H1 (cell line): ENCODE results near the gene UBE2D2. TPM values are rescaled to one million over a fixed set of nuclear protein-coding genes. Genes with fewer than 3 reads are reported as not detected.

Experiments used
- CTCF ChIA-PET: fragments of 300-600 bp; sonication (Branson Sonifier 250); formaldehyde crosslinking; loops from one replicate; lab custom pipeline; 2021; ENCODE audit not compliant: partially characterized antibody; lab: Charles Lee
- POLR2A ChIA-PET: fragments of 300-600 bp; sonication (Branson Sonifier 250); formaldehyde crosslinking; loops from one replicate; lab custom pipeline; 2021; ENCODE audit warnings: inconsistent platforms; ENCODE audit not compliant: partially characterized antibody; lab: Charles Lee
- DNase-seq, 2 experiments: peaks; one replicate each; pipeline versions ENCODE4 v3.0.0 to v3.0.0-alpha.2; 2010 to 2022; ENCODE audit warnings: low spot score in 2 of 2, low read depth in 1 of 2, mixed read lengths in 1 of 2
- FAIRE-seq: peaks from 2 replicates; lab custom pipeline; 2011; peaks lifted over from hg19 to GRCh38; lab: Jason Lieb, UNC
- H2AFZ ChIP-seq: 2 replicates; pipeline ENCODE4 v1.8.1; 2012; ENCODE audit warnings: low read length, inconsistent platforms
- H2AK5ac ChIP-seq: 2 replicates; pipeline ENCODE4 v1.6.1; 2013; ENCODE audit warnings: low read depth, low read length
- H2BK120ac ChIP-seq: replicated peaks from 2 replicates; pipeline ENCODE3; 2013; ENCODE audit warnings: low read depth, low read length, inconsistent platforms
- H2BK12ac ChIP-seq: 2 replicates; pipeline ENCODE4 v1.6.1; 2013; ENCODE audit warnings: low read depth, low read length
- H2BK15ac ChIP-seq: 2 replicates; pipeline ENCODE4 v1.6.1; 2013; ENCODE audit warnings: low read length
- H2BK20ac ChIP-seq: 2 replicates; pipeline ENCODE4 v1.6.1; 2013; ENCODE audit warnings: low read length
- H2BK5ac ChIP-seq: 2 replicates; pipeline ENCODE4 v1.6.1; 2013; ENCODE audit warnings: low read depth, low read length
- H3K14ac ChIP-seq: 2 replicates; pipeline ENCODE4 v1.6.1; 2013; ENCODE audit warnings: inconsistent platforms; ENCODE audit not compliant: insufficient read length
- H3K18ac ChIP-seq: 2 replicates; pipeline ENCODE4 v1.6.1; 2013; ENCODE audit warnings: low read length; ENCODE audit errors: extremely low read depth
- H3K23ac ChIP-seq: 2 replicates; pipeline ENCODE4 v1.6.1; 2013; ENCODE audit warnings: inconsistent platforms; ENCODE audit not compliant: insufficient read length
- H3K23me2 ChIP-seq: 2 replicates; pipeline ENCODE4 v1.6.1; 2013; ENCODE audit warnings: low read depth, low read length
- H3K27ac ChIP-seq: 2 replicates; pipeline ENCODE4 v1.6.1; 2011; ENCODE audit warnings: low read depth, low read length, inconsistent platforms
- H3K27me3 ChIP-seq, 4 experiments: replicated peaks in 1 of 4; 1 replicate in 1 of 4; 2 replicates in 3 of 4; pipeline versions ENCODE4 v1.6.1 to v1.8.1; 2011 to 2013; ENCODE audit warnings: low read length in 3 of 4, mild to moderate bottlenecking in 3 of 4, inconsistent platforms in 2 of 4, mixed read lengths in 2 of 4, moderate library complexity in 1 of 4; ENCODE audit not compliant: control insufficient read depth in 3 of 4, insufficient read depth in 3 of 4; ENCODE audit errors: extremely low read depth in 1 of 4
- H3K36me3 ChIP-seq, 4 experiments: 2 replicates each; pipeline versions ENCODE4 v1.6.1 to v1.8.1; 2011 to 2013; ENCODE audit warnings: mild to moderate bottlenecking in 4 of 4, low read length in 3 of 4, moderate library complexity in 2 of 4, control low read depth in 1 of 4, inconsistent platforms in 1 of 4; ENCODE audit not compliant: insufficient read depth in 4 of 4, control insufficient read depth in 2 of 4
- H3K4ac ChIP-seq: replicated peaks from 2 replicates; pipeline ENCODE3; 2013; ENCODE audit warnings: low read length, low read depth, mixed read lengths, inconsistent platforms; ENCODE audit not compliant: insufficient read length
- H3K4me1 ChIP-seq, 4 experiments: replicated peaks in 1 of 4; 1 replicate in 1 of 4; 2 replicates in 3 of 4; pipeline versions ENCODE4 v1.6.1 to v1.8.1; 2011 to 2013; ENCODE audit warnings: low read length in 3 of 4, inconsistent platforms in 2 of 4, mixed read lengths in 1 of 4; ENCODE audit not compliant: insufficient read depth in 4 of 4, control insufficient read depth in 3 of 4
- H3K4me2 ChIP-seq, 2 experiments: 2 replicates each; pipeline versions ENCODE4 v1.6.1 to v1.8.1; 2011 to 2013; ENCODE audit warnings: low read depth in 2 of 2, low read length in 2 of 2, control low read depth in 1 of 2, inconsistent platforms in 1 of 2, mild to moderate bottlenecking in 1 of 2; ENCODE audit not compliant: insufficient read depth in 1 of 2
- H3K4me3 ChIP-seq, 4 experiments: fragments of 200-600, 300-600 bp in 1 of 4; sonication (generic), shearing (Covaris generic), sonication (Bioruptor Twin) in 1 of 4; 2 replicates each; pipeline versions ENCODE4 v1.5.1 to v1.8.1; 2011 to 2016; ENCODE audit warnings: low read length in 4 of 4, low read depth in 3 of 4, control low read depth in 2 of 4, inconsistent platforms in 2 of 4, mild to moderate bottlenecking in 2 of 4, mixed read lengths in 1 of 4, moderate library complexity in 1 of 4; ENCODE audit not compliant: insufficient read depth in 2 of 4; ENCODE audit errors: extremely low read depth in 1 of 4
- H3K56ac ChIP-seq: replicated peaks from 2 replicates; pipeline ENCODE3; 2013; ENCODE audit warnings: low read depth, mild to moderate bottlenecking, mixed read lengths, low read length, inconsistent platforms; ENCODE audit not compliant: insufficient read length
- H3K79me1 ChIP-seq: 2 replicates; pipeline ENCODE4 v1.6.1; 2013; ENCODE audit warnings: low read depth, low read length, control low read depth
- H3K79me2 ChIP-seq, 2 experiments: 2 replicates each; pipeline versions ENCODE4 v1.6.1 to v1.8.1; 2012 to 2013; ENCODE audit warnings: low read length in 2 of 2, mild to moderate bottlenecking in 2 of 2, inconsistent platforms in 1 of 2; ENCODE audit not compliant: insufficient read depth in 2 of 2, control insufficient read depth in 1 of 2
- H3K9ac ChIP-seq, 4 experiments: replicated peaks in 1 of 4; 1 replicate in 1 of 4; 2 replicates in 3 of 4; pipeline versions ENCODE4 v1.6.1 to v1.8.1; 2011 to 2013; ENCODE audit warnings: low read depth in 3 of 4, low read length in 3 of 4, control low read depth in 2 of 4, mild to moderate bottlenecking in 2 of 4, moderate library complexity in 2 of 4, inconsistent platforms in 1 of 4; ENCODE audit errors: extremely low read depth in 1 of 4
- H3K9me3 ChIP-seq, 2 experiments: 2 replicates each; pipeline versions ENCODE4 v1.6.1 to v1.8.1; 2012 to 2013; ENCODE audit warnings: mild to moderate bottlenecking in 2 of 2, moderate library complexity in 2 of 2, control low read depth in 1 of 2, inconsistent platforms in 1 of 2, low read depth in 1 of 2, low read length in 1 of 2, mixed read lengths in 1 of 2; ENCODE audit not compliant: insufficient read depth in 2 of 2
- H4K20me1 ChIP-seq, 2 experiments: replicated peaks in 1 of 2; 2 replicates each; pipeline versions ENCODE3 to v1.8.1; 2011 to 2013; ENCODE audit warnings: inconsistent platforms in 2 of 2, low read length in 2 of 2, mild to moderate bottlenecking in 1 of 2; ENCODE audit not compliant: insufficient read depth in 2 of 2, control insufficient read depth in 1 of 2
- H4K5ac ChIP-seq: 2 replicates; pipeline ENCODE4 v1.6.1; 2013; ENCODE audit warnings: low read length, low read depth, mixed read lengths, inconsistent platforms; ENCODE audit not compliant: insufficient read length
- H4K8ac ChIP-seq: 2 replicates; pipeline ENCODE4 v1.8.0; 2013; ENCODE audit warnings: mild to moderate bottlenecking, moderate library complexity, low read length, inconsistent platforms; ENCODE audit not compliant: insufficient read depth; ENCODE audit errors: extremely low read depth
- H4K91ac ChIP-seq: replicated peaks from 2 replicates; pipeline ENCODE3; 2013; ENCODE audit warnings: low read length, mixed read lengths, inconsistent platforms; ENCODE audit not compliant: insufficient read length
- CBX8 ChIP-seq: fragments of 300-800, 300-1000 bp; sonication (generic); IDR thresholded peaks from 2 replicates; pipeline ENCODE4 v1.7.1; 2016; ENCODE audit warnings: low read depth, low read length, borderline replicate concordance
- CHD1 ChIP-seq: IDR thresholded peaks from 2 replicates; pipeline ENCODE4 v1.6.1; 2012; ENCODE audit warnings: low read depth, low read length, improper control_type of control experiment
- CREB1 ChIP-seq: IDR thresholded peaks from 2 replicates; pipeline ENCODE4 v1.6.1; 2012; ENCODE audit warnings: inconsistent platforms
- EP300 ChIP-seq, 2 experiments: IDR thresholded peaks; 1 replicate in 1 of 2; 2 replicates in 1 of 2; pipeline ENCODE4 v1.6.1; 2011 to 2012; ENCODE audit warnings: low read depth in 2 of 2, low read length in 2 of 2, mild to moderate bottlenecking in 2 of 2, borderline replicate concordance in 1 of 2, inconsistent platforms in 1 of 2, moderate library complexity in 1 of 2
- HDAC2 ChIP-seq, 2 experiments: fragments of 300-600 bp in 1 of 2; sonication (generic) in 1 of 2; IDR thresholded peaks; 2 replicates each; pipeline ENCODE4 v1.6.1; 2011 to 2012; ENCODE audit warnings: low read depth in 2 of 2, low read length in 2 of 2, mild to moderate bottlenecking in 2 of 2, moderate library complexity in 2 of 2, borderline replicate concordance in 1 of 2, inconsistent platforms in 1 of 2
- NRF1 ChIP-seq: IDR thresholded peaks from 2 replicates; pipeline ENCODE4 v1.6.1; 2011; ENCODE audit warnings: mild to moderate bottlenecking, low read depth, low read length, improper control_type of control experiment
- RBBP5 ChIP-seq: IDR thresholded peaks from 2 replicates; pipeline ENCODE4 v1.7.1; 2012; ENCODE audit warnings: low read depth, mild to moderate bottlenecking, inconsistent platforms, low read length, moderate library complexity, borderline replicate concordance
- SIRT6 ChIP-seq: IDR thresholded peaks from one replicate; pipeline ENCODE4 v1.7.1; 2012; ENCODE audit warnings: low read length, inconsistent platforms
- SP1 ChIP-seq: IDR thresholded peaks from 2 replicates; pipeline ENCODE4 v1.6.1; 2011; ENCODE audit warnings: low read depth, low read length
- SP2 ChIP-seq: IDR thresholded peaks from 2 replicates; pipeline ENCODE4 v1.6.1; 2012; ENCODE audit warnings: mild to moderate bottlenecking, low read length, inconsistent platforms
- SP4 ChIP-seq: IDR thresholded peaks from 2 replicates; pipeline ENCODE4 v1.6.1; 2012; ENCODE audit warnings: low read length, inconsistent platforms
- SUZ12 ChIP-seq: fragments of 200-600 bp; sonication (generic); IDR thresholded peaks from 2 replicates; pipeline ENCODE4 v1.6.1; 2012; ENCODE audit warnings: mild to moderate bottlenecking, inconsistent platforms, low read length, moderate library complexity, mixed read lengths
- TAF1 ChIP-seq: IDR thresholded peaks from 2 replicates; pipeline ENCODE4 v1.6.1; 2011; ENCODE audit warnings: mild to moderate bottlenecking, low read depth, low read length
- TCF12 ChIP-seq: IDR thresholded peaks from 2 replicates; pipeline ENCODE4 v1.6.1; 2011; ENCODE audit warnings: low read depth, mild to moderate bottlenecking, low read length
- WGBS, 2 experiments: shearing (Covaris generic) in 1 of 2; methylation state at CpG; one replicate each; pipeline versions ENCODE4 v1.1.6 to v1.1.7; 2013 to 2015; ENCODE audit warnings: low lambda C conversion rate in 2 of 2, mixed read lengths in 2 of 2, inconsistent platforms in 1 of 2, low coverage in 1 of 2, missing lambda C conversion rate in 1 of 2; ENCODE audit not compliant: insufficient replicate concordance in 2 of 2, insufficient coverage in 1 of 2, insufficient read length in 1 of 2; ENCODE audit errors: extremely low coverage in 1 of 2, missing lambda C conversion rate in 1 of 2; 5-methylcytosine and 5-hydroxymethylcytosine counted together
- polyA plus RNA-seq, 7 experiments: library from polyadenylated mRNA; depleted of rRNA in 3 of 7; stranded (reverse) in 5 of 7; unstranded in 2 of 7; fragments of >200 nt in 5 of 7; fragments of 200-250 nt in 2 of 7; gene quantifications; 1 replicate in 5 of 7; 2 replicates in 1 of 7; 4 replicates in 1 of 7; pipeline versions ENCODE4 v1.2.1 to v1.2.3, GENCODE V29; 2011 to 2013; ENCODE audit warnings: missing spikeins in 2 of 7, mixed read lengths in 2 of 7
- total RNA-seq: library from RNA; stranded (reverse); fragmentation: NEBNext Ultra II Directional; extraction: Animal tissue kit (Norgen Biotek cat#: 25700); gene quantifications from 2 replicates; pipeline ENCODE4 v1.2.1, GENCODE V29; 2021
- TF ChIP-seq, protein P1 (sequence below): IDR thresholded peaks from 2 replicates; pipeline ENCODE4 v1.6.1; 2012; ENCODE audit warnings: inconsistent platforms

Gene UBE2D2
- total and polyA plus RNA-seq, 2 of the 8 experiments (the other 6 are each of a cell fraction or from before 2014, with no cell fraction given), result 66.9 to 203 TPM

DNA sequence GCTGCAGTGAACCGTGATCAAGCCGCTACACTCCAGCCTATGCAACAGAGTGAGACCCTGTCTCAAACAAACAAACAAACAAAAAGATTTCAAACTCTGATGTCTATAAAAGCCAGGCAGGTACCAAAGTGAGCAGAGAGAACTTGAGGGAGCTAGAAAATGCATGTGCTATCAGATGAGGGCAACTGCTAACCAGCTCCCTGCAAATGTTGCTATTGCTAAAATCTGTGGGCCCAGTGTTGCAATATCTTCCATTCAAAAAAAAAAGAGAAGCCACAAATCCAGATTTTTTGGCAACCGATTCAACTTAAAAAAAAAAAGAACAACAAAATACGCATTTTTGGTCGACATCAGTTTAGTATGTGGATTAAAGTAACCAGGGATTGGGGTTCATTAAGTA lies 5.5 kb downstream of the UBE2D2 start:
- Histone ChIP-seq H3K27me3 (no peaks in the 10 kb centered on the region), H3K4me2 (no peak overlapping the region), H3K27ac (no peak overlapping the region), H3K18ac (no peak overlapping the region), H2BK20ac (no peak overlapping the region), H3K79me2 (peaks cover 42 to 99% of the 10 kb centered on the region in 2 experiments), H3K4me3 (no peak overlapping the region), H2BK5ac (no peak overlapping the region), H4K20me1 (peaks cover 16 to 20% of the 10 kb centered on the region in 2 experiments), H2BK12ac (no peak overlapping the region), H4K5ac (no peak overlapping the region), H3K4me1 (peaks cover 0 to 4% (median 0%) of the 10 kb centered on the region in 4 experiments; a peak in 3 of 7 replicates), H3K23me2 (0 out of 2 replicates have a peak, but pooled peaks cover 2% of the 10 kb centered on the region), H3K79me1 (peaks cover 2% of the 10 kb centered on the region), H3K4ac (no peak overlapping the region), H3K9me3 (no peaks in the 10 kb centered on the region), H2BK120ac (no peak overlapping the region), H3K14ac (no peak overlapping the region), H3K9ac (no peak overlapping the region), H3K36me3 (peaks cover 0 to 39% (median 3%) of the 10 kb centered on the region in 4 experiments; a peak in 3 of 8 replicates), H4K91ac (no peak overlapping the region), H4K8ac (no peak overlapping the region), H2AK5ac (no peak overlapping the region), H2AFZ (no peak overlapping the region), H2BK15ac (no peak overlapping the region), H3K23ac (no peak overlapping the region), H3K56ac (no peak overlapping the region)
- FAIRE-seq (no peak), DNase-seq (no peak)
- ChIA-PET CTCF (interaction anchor here (1.1 to 6.8 kb wide), 3 partner anchors 7 to 35 kb away, joined by 3 to 43 read pairs (median 6); no protein-coding TSS in a partner anchor), POLR2A (interaction anchor here (0.7 to 7.7 kb wide), 7 partner anchors 9 to 88 kb away, joined by 3 to 49 read pairs (median 3); no protein-coding TSS in a partner anchor)
- 97% methylated on average over 5 of the region's 5 CpGs; no CpG with 5 or more reads in 1 of the 2 experiments for WGBS, 2 experiments
- TF ChIP-seq SUZ12 (no peak), EP300 (IDR thresholded peaks at IDR 0.05; ENCODE audit: borderline replicate concordance in 1 of 2, low read depth in 2 of 2, low read length in 2 of 2) (no peak), HDAC2 (IDR thresholded peaks at IDR 0.05; ENCODE audit: borderline replicate concordance in 1 of 2, low read depth in 2 of 2, low read length in 2 of 2) (no peak), CBX8 (no peak), RBBP5 (no peak), SIRT6 (no peak), NRF1 (no peak), CREB1 (no peak), CHD1 (no peak), SP1 (no peak), SP4 (no peak), SP2 (no peak), TCF12 (no peak), TAF1 (no peak)
- TF ChIP-seq, protein P1, sequence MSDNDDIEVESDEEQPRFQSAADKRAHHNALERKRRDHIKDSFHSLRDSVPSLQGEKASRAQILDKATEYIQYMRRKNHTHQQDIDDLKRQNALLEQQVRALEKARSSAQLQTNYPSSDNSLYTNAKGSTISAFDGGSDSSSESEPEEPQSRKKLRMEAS, result no peak
